H9 (cell line): ENCODE measurements around the gene NOL11. TPM values are rescaled to one million over a fixed set of nuclear protein-coding genes. Genes with fewer than 3 reads are reported as not detected.
A peak's percentile ranks its signal among the peaks of the same experiment; 100 is the strongest.

Experiments used
- DNase-seq: peaks from one replicate; pipeline ENCODE4 v3.0.0-alpha.2; 2017
- H2AFZ ChIP-seq: one replicate; pipeline ENCODE4 v1.6.1; 2013; ENCODE audit warnings: mild to moderate bottlenecking, low read length, control low read depth, moderate library complexity
- H2AK5ac ChIP-seq: 2 replicates; pipeline ENCODE4 v1.6.1; 2013; ENCODE audit warnings: low read length, control low read depth, mixed read lengths; ENCODE audit not compliant: insufficient read length
- H2BK120ac ChIP-seq: one replicate; pipeline ENCODE4 v1.6.1; 2013; ENCODE audit warnings: low read depth, mild to moderate bottlenecking, low read length, control low read depth, inconsistent platforms; ENCODE audit not compliant: poor library complexity, severe bottlenecking
- H2BK12ac ChIP-seq: 2 replicates; pipeline ENCODE4 v1.6.1; 2013; ENCODE audit warnings: low read length, control low read depth, mixed read lengths, low read depth; ENCODE audit not compliant: insufficient read length
- H2BK15ac ChIP-seq: 2 replicates; pipeline ENCODE4 v1.6.1; 2013; ENCODE audit warnings: low read depth, low read length, control low read depth
- H2BK20ac ChIP-seq: one replicate; pipeline ENCODE4 v1.6.1; 2013; ENCODE audit warnings: low read depth, mild to moderate bottlenecking, low read length, control low read depth, inconsistent platforms; ENCODE audit not compliant: poor library complexity, severe bottlenecking
- H2BK5ac ChIP-seq: 2 replicates; pipeline ENCODE4 v1.6.1; 2013; ENCODE audit warnings: low read length, control low read depth, mixed read lengths; ENCODE audit not compliant: insufficient read length
- H3K14ac ChIP-seq: 2 replicates; pipeline ENCODE4 v1.6.1; 2013; ENCODE audit warnings: low read length, control low read depth; ENCODE audit not compliant: insufficient read depth
- H3K18ac ChIP-seq: 2 replicates; pipeline ENCODE4 v1.6.1; 2013; ENCODE audit warnings: low read depth, mild to moderate bottlenecking, mixed read lengths, low read length, control low read depth; ENCODE audit not compliant: insufficient read length
- H3K23ac ChIP-seq: 2 replicates; pipeline ENCODE4 v1.6.1; 2013; ENCODE audit warnings: low read length, control low read depth, mixed read lengths, low read depth; ENCODE audit not compliant: insufficient read length
- H3K23me2 ChIP-seq: 2 replicates; pipeline ENCODE4 v1.6.1; 2013; ENCODE audit warnings: low read depth, mild to moderate bottlenecking, mixed read lengths, low read length, control low read depth; ENCODE audit not compliant: insufficient read length, poor library complexity, severe bottlenecking
- H3K27ac ChIP-seq: 2 replicates; pipeline ENCODE4 v1.5.1; 2013; ENCODE audit warnings: low read length, control low read depth, mixed read lengths, low read depth; ENCODE audit not compliant: insufficient read length
- H3K27me3 ChIP-seq: 2 replicates; pipeline ENCODE4 v1.6.1; 2013; ENCODE audit warnings: low read length, control low read depth, inconsistent platforms; ENCODE audit not compliant: insufficient read depth
- H3K4ac ChIP-seq: 2 replicates; pipeline ENCODE4 v1.6.1; 2013; ENCODE audit warnings: low read depth, mild to moderate bottlenecking, control low read depth, inconsistent platforms, low read length, moderate library complexity
- H3K4me1 ChIP-seq: 2 replicates; pipeline ENCODE4 v1.6.1; 2013; ENCODE audit warnings: low read length, control low read depth, inconsistent platforms; ENCODE audit not compliant: insufficient read depth
- H3K4me2 ChIP-seq: 2 replicates; pipeline ENCODE4 v1.6.1; 2013; ENCODE audit warnings: low read length, control low read depth, mixed read lengths; ENCODE audit not compliant: insufficient read length, insufficient read depth
- H3K56ac ChIP-seq: 2 replicates; pipeline ENCODE4 v1.6.1; 2013; ENCODE audit warnings: low read depth, mild to moderate bottlenecking, mixed read lengths, low read length, control low read depth; ENCODE audit not compliant: insufficient read length
- H3K79me1 ChIP-seq: 2 replicates; pipeline ENCODE4 v1.6.1; 2013; ENCODE audit warnings: low read depth, mild to moderate bottlenecking, moderate library complexity, low read length, control low read depth, inconsistent platforms; ENCODE audit not compliant: insufficient read depth, poor library complexity, severe bottlenecking
- H3K79me2 ChIP-seq: 2 replicates; pipeline ENCODE4 v1.6.1; 2013; ENCODE audit warnings: low read length, control low read depth, inconsistent platforms; ENCODE audit not compliant: insufficient read depth
- H3K9ac ChIP-seq: 2 replicates; pipeline ENCODE4 v1.6.1; 2013; ENCODE audit warnings: low read length, control low read depth, mixed read lengths; ENCODE audit not compliant: insufficient read length; ENCODE audit errors: extremely low read depth
- H3K9me3 ChIP-seq: one replicate; pipeline ENCODE4 v1.6.1; 2013; ENCODE audit warnings: low read depth, low read length, inconsistent platforms; ENCODE audit not compliant: control insufficient read depth
- H3T11ph ChIP-seq: one replicate; pipeline ENCODE4 v1.6.1; 2013; ENCODE audit warnings: mild to moderate bottlenecking, low read length, control low read depth, inconsistent platforms
- H4K20me1 ChIP-seq: one replicate; pipeline ENCODE4 v1.6.1; 2013; ENCODE audit not compliant: control insufficient read depth, insufficient read length, insufficient read depth
- H4K5ac ChIP-seq: 2 replicates; pipeline ENCODE4 v1.6.1; 2013; ENCODE audit warnings: low read depth, mild to moderate bottlenecking, mixed read lengths, low read length, control low read depth; ENCODE audit not compliant: insufficient read length
- H4K8ac ChIP-seq: replicated peaks from 2 replicates; pipeline ENCODE4 v1.6.1; 2013; ENCODE audit warnings: low read length, control low read depth, mixed read lengths, low read depth; ENCODE audit not compliant: insufficient read length
- H4K91ac ChIP-seq: 2 replicates; pipeline ENCODE4 v1.6.1; 2013; ENCODE audit warnings: low read depth, mild to moderate bottlenecking, moderate library complexity, mixed read lengths, low read length, control low read depth; ENCODE audit not compliant: insufficient read length
- H3K27ac Mint-ChIP-seq, 3 experiments: 2 replicates in 2 of 3; 3 replicates in 1 of 3; pipeline ENCODE4 v1.8.0; 2020 to 2021; ENCODE audit warnings: mixed read lengths in 3 of 3, mild to moderate bottlenecking in 1 of 3, moderate library complexity in 1 of 3
- H3K27me3 Mint-ChIP-seq: 2 replicates; pipeline ENCODE4 v1.8.0; 2021; ENCODE audit warnings: low read depth, mild to moderate bottlenecking, moderate library complexity, mixed read lengths
- H3K36me3 Mint-ChIP-seq, 3 experiments: 2 replicates in 2 of 3; 3 replicates in 1 of 3; pipeline ENCODE4 v1.8.0; 2020 to 2021; ENCODE audit warnings: low read depth in 3 of 3, mixed read lengths in 3 of 3; ENCODE audit not compliant: insufficient read depth in 1 of 3
- H3K4me1 Mint-ChIP-seq, 2 experiments: 2 replicates each; pipeline ENCODE4 v1.8.0; 2020; ENCODE audit warnings: mixed read lengths in 2 of 2
- H3K4me3 Mint-ChIP-seq, 2 experiments: 2 replicates in 1 of 2; 3 replicates in 1 of 2; pipeline ENCODE4 v1.8.0; 2020 to 2021; ENCODE audit warnings: mild to moderate bottlenecking in 2 of 2, mixed read lengths in 2 of 2, moderate library complexity in 1 of 2
- H3K9me3 Mint-ChIP-seq, 2 experiments: 2 replicates in 1 of 2; 3 replicates in 1 of 2; pipeline ENCODE4 v1.8.0; 2020; ENCODE audit warnings: mild to moderate bottlenecking in 2 of 2, mixed read lengths in 2 of 2, moderate library complexity in 1 of 2
- WGBS: extraction: QIAGEN DNeasy Blood & Tissue Kit; methylation state at CpG from one replicate; pipeline ENCODE4 v1.1.7; 2013; ENCODE audit warnings: missing lambda C conversion rate, low lambda C conversion rate, mixed read lengths; ENCODE audit not compliant: insufficient read length; ENCODE audit errors: extremely low coverage; 5-methylcytosine and 5-hydroxymethylcytosine counted together
- total RNA-seq: library from RNA; stranded (reverse); gene quantifications from 2 replicates; pipeline ENCODE4 v1.2.1, GENCODE V29; 2021
- TF ChIP-seq, protein P1 (sequence below): fragments of 200-600 bp; sonication (generic); conservative IDR thresholded peaks from 3 replicates; pipeline ENCODE4 v1.8.0; 2021; ENCODE audit warnings: antibody characterized with exemption, mild to moderate bottlenecking

NOL11 gene
- total RNA-seq, 1 experiment from 2014 or later, result 114 TPM

DNA sequence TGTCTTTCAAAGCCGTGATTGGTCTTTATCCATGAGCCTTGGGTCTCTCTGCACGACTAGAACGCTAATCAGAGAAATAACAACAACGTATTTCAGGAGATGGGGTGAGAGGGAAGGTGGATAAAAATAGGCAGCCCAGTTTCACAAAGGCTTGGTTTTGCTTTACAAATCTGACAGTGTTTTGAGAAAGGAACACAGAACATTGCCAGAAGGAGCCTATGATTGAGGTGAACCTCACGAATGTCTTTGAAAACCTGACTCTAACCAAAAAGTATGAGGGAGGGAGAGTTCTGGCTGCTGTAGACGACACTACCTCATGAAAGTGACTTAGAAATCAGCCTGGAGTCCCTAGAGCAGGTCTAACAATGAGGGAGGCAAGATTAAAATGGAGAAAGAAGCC is 38.0 kb upstream of the NOL11 start:
- Mint-ChIP-seq H3K27ac (peak overlapping the region in 1 of 3 experiments; percentile 65; a peak in 1 of 7 replicates), H3K36me3 (peaks cover 0 to 6% (median 0%) of the 10 kb centered on the region in 3 experiments; a peak in 4 of 7 replicates), H3K27me3 (no peaks in the 10 kb centered on the region), H3K4me1 (peaks cover 2% of the 10 kb centered on the region in 2 experiments; a peak in 3 of 4 replicates), H3K4me3 (no peak overlapping the region), H3K9me3 (no peaks in the 10 kb centered on the region)
- no peak overlapping the region for H2BK120ac ChIP-seq
- no peaks in the 10 kb centered on the region for H3K27me3 ChIP-seq
- no peak for DNase-seq
- H2AFZ ChIP-seq, result no peak overlapping the region
- H3K4me2 ChIP-seq, result no peak overlapping the region
- H3K23me2 ChIP-seq, result no peaks in the 10 kb centered on the region
- no peak overlapping the region for H4K5ac ChIP-seq
- no peak overlapping the region for H2BK15ac ChIP-seq
- no peak overlapping the region for H3K18ac ChIP-seq
- H3K23ac ChIP-seq, result no peak overlapping the region
- H2BK12ac ChIP-seq, result no peak overlapping the region
- H3K9ac ChIP-seq, result no peak overlapping the region
- H3K56ac ChIP-seq, result no peak overlapping the region
- H3T11ph ChIP-seq, result no peak overlapping the region
- H2BK20ac ChIP-seq, result no peak overlapping the region
- H4K20me1 ChIP-seq, result no peaks in the 10 kb centered on the region
- H3K4ac ChIP-seq, result no peak overlapping the region
- no peaks in the 10 kb centered on the region for H3K79me1 ChIP-seq
- H3K79me2 ChIP-seq, result no peaks in the 10 kb centered on the region
- H3K9me3 ChIP-seq, result no peaks in the 10 kb centered on the region
- H2AK5ac ChIP-seq, result no peak overlapping the region
- no peak overlapping the region for H4K8ac ChIP-seq
- H2BK5ac ChIP-seq, result no peak overlapping the region
- H4K91ac ChIP-seq, result no peak overlapping the region
- H3K4me1 ChIP-seq, result no peaks in the 10 kb centered on the region
- no peak overlapping the region for H3K27ac ChIP-seq
- no peak overlapping the region for H3K14ac ChIP-seq
- WGBS, result no CpG with 5 or more reads among the region's 6 CpGs
- TF ChIP-seq, protein P1, sequence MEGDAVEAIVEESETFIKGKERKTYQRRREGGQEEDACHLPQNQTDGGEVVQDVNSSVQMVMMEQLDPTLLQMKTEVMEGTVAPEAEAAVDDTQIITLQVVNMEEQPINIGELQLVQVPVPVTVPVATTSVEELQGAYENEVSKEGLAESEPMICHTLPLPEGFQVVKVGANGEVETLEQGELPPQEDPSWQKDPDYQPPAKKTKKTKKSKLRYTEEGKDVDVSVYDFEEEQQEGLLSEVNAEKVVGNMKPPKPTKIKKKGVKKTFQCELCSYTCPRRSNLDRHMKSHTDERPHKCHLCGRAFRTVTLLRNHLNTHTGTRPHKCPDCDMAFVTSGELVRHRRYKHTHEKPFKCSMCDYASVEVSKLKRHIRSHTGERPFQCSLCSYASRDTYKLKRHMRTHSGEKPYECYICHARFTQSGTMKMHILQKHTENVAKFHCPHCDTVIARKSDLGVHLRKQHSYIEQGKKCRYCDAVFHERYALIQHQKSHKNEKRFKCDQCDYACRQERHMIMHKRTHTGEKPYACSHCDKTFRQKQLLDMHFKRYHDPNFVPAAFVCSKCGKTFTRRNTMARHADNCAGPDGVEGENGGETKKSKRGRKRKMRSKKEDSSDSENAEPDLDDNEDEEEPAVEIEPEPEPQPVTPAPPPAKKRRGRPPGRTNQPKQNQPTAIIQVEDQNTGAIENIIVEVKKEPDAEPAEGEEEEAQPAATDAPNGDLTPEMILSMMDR, result no peak
